NK-92 (cell line): Measurements from ENCODE around the gene POU4F2.

Experiments
- DNase-seq: peaks from one replicate; lab custom pipeline; 2025; ENCODE audit not compliant: unreplicated experiment; lab: John Stamatoyannopoulos, UW

The POU4F2 gene, protein sequence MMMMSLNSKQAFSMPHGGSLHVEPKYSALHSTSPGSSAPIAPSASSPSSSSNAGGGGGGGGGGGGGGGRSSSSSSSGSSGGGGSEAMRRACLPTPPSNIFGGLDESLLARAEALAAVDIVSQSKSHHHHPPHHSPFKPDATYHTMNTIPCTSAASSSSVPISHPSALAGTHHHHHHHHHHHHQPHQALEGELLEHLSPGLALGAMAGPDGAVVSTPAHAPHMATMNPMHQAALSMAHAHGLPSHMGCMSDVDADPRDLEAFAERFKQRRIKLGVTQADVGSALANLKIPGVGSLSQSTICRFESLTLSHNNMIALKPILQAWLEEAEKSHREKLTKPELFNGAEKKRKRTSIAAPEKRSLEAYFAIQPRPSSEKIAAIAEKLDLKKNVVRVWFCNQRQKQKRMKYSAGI

DNA sequence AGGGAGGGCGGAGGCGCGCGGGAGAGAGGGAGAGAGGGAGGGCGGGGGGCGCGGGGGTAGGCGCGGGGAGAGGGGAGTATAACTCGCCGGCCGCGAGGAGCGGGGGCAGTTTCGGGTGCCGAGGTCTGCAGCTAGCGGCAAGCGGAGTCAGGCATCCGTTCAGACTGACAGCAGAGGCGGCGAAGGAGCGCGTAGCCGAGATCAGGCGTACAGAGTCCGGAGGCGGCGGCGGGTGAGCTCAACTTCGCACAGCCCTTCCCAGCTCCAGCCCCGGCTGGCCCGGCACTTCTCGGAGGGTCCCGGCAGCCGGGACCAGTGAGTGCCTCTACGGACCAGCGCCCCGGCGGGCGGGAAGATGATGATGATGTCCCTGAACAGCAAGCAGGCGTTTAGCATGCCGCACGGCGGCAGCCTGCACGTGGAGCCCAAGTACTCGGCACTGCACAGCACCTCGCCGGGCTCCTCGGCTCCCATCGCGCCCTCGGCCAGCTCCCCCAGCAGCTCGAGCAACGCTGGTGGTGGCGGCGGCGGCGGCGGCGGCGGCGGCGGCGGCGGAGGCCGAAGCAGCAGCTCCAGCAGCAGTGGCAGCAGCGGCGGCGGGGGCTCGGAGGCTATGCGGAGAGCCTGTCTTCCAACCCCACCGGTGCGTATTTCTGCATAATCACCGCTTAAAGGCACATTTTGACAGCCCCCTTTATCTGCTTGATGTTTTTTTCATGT lies at the start of gene POU4F2:
Gene POU4F2 (plus strand): TSS at position 108 of the 720 bp plus-strand sequence. CDS start 248 bp downstream, at position 356.
- no peak for DNase-seq

GRCh38 chr4:146590801-146591200 lies 47.9 kb upstream of the POU4F2 start:
- DNase-seq, result no peak

- no peak for DNase-seq
Observed at GRCh38 chr4:146592019-146592418, 46.7 kb upstream of the POU4F2 start.

- no peak for DNase-seq
Observed at GRCh38 chr4:146632770-146633470, 5.8 kb upstream of the POU4F2 start.

DNA sequence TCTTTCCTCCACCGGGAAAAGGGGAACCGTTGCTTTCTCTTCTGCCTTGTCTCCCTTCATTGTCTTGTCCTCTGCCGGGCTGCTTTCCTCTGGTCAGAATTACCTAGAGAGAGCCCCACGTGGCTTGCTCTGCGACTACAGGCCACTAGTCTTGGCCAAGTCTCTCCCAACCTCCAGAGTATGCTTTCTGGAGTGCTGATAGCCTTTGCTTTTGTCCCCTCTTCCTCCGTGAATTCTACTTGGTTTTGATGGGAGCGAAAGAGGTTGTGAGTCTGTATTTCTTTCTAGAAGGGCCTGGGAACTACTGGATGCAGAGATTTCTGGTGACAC lies 5.3 kb upstream of the POU4F2 start:
- DNase-seq, result no peak

DNA sequence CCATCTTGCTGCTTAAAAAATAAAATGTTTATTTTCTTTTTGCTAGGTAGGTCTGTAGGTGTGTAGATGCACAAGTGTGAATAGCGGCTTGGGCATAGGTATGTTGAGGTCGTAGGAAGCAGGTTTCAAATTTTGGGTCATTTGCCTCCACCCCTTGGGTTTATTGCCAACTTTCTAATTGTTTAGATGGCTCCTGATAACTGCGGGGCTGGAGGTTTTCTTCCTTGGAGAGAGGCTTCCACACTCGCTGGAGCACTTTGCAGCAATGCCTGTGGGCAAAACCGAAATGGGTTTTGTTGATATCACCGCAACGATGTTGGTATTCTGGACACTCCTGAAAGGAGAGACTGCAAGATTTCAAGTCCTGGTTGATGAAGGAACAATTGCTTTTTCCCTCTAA lies 3.9 kb upstream of the POU4F2 start:
- DNase-seq, result no peak

DNA sequence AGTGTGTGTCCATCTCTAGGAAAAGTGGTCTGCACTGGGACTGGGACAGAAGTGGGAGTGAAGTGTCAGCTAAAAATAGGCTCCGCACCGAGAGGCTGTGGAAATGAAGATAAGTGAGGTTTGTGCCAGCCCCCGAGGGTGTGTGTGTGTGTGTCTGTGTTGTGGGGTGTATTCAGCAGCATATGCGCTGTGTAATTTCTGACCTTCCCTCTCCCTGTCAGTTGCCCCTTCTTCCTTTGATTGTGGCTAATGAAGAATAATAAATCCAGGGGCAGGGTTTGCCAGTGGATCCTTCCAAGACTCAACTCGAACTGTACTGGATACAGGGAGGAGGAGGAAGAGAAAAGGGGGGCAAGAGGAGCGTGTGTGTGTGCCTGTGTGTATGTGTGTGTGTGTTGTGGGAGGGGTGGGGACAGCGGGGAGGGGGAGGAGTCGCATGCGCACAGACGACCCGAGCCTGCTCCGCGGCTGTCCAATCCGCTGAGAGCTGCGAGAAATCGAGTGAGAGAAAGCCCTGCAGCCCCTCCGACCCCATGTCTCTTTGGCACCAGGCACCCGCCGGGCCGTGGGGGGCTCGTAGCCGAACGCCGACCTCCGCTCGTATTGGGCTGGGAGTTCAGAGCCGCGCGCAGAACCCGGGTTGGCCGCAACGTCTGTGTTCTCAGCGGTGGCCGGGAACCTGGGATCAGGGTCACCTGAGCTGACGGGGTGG lies 916 bp upstream of the POU4F2 start:
- no peak for DNase-seq

DNA sequence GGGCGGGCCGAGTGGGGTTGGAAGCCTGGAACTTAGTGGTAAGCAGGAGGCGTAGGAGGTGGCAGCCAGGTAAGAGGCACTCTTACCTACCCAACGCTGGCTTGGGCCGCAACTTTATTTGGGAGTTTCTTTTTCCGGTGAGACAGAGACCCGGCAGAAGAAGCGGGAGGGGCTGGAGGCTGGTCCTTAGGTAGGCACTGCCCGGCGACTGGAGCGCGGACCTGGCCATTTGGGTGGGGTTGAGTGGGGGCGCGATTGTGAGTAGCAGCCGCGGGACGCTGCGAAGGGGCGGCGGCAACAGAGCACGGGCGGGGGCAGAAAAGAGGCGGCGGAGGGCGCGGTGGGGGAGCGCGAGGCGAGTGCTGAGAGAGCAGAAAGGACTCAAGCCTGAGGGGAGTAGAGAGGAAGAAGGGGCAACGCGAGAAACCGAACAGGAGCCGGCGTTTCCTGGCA lies 334 bp upstream of the POU4F2 start:
- DNase-seq, result no peak

DNA sequence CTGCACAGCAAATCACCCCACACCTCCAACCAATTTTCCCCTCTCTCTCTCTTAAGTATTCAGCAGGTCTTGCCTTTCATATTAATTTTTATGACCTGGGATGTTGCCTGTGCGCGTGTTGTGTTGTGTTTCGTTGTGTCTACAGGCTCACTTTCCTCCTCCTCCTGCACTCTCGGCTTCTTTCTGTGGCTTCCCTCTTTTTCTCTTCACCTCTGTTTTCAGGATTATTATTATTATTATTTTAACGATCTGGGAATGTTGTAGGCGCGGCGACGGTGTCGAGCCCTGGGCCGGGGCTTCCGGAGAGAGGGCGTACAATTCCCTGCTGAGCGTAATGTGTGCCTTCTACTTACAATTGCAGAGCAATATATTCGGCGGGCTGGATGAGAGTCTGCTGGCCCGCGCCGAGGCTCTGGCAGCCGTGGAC lies 826 bp downstream of the POU4F2 start:
- no peak for DNase-seq

GRCh38 chr4:146640021-146640464 lies 1.4 kb downstream of the POU4F2 start:
- DNase-seq, result no peak

DNA sequence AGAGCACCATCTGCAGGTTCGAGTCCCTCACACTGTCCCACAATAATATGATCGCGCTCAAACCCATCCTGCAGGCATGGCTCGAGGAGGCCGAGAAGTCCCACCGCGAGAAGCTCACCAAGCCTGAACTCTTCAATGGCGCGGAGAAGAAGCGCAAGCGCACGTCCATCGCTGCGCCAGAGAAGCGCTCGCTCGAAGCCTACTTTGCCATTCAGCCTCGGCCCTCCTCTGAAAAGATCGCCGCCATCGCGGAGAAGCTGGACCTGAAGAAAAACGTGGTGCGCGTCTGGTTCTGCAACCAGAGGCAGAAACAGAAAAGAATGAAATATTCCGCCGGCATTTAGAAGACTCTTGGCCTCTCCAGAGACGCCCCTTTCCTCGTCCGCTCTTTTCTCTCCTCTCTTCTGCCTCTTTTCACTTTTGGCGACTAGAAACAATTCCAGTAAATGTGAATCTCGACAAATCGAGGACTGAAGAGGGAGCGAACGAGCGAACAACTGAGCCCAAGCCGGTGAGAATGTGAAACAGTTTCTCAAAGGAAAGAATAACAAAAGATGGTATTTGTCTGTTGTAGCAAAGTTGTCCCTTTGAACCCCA lies 1.9 kb downstream of the POU4F2 start:
- no peak for DNase-seq

DNA sequence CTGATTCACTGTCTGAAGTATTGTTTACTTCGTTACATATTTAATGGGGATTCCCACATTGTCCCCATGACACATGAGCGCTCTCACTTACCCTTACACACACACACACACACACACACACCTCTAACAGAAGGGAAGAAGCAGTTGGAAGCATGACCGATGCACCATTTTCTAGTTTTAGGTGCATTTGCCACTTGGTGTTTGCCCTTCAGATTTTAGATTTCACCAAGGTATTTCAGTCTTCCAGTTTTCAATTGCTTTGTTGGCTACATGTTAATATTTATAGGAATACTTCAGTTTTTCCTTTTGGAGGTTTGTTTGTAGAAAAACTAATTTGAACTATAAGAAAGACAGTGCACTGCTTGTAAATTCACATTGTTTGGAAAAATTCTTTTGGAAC lies 3.1 kb downstream of the POU4F2 start:
- DNase-seq, result no peak

DNA sequence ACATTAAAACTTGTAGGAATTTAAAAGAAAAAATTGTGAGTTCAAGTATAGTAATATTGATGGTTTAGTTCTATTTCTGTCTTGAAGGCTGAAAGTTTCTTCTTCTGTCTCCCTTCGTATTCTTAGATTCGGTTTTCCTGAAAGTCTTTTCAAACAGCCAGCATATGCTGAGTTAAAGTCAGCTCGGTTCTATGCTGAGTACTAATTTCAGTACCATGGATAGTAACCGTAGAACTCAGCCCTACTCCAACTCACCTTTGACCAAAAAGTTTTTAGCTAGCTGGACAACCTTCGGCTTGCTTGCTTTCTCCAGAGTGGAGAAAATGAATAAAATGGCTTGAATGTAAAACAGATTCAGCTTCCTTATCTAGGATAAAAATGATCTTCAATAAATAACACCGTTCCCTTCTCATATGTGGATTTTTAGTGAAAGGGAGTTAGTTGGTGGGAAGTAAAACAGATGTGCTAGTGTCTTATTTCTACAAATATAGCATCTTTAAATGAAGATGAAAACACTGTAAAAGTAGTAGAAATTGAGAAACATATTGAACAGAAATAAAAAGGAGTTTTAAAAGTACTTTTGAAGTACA lies 5.2 kb downstream of the POU4F2 start:
- DNase-seq, result no peak

DNA sequence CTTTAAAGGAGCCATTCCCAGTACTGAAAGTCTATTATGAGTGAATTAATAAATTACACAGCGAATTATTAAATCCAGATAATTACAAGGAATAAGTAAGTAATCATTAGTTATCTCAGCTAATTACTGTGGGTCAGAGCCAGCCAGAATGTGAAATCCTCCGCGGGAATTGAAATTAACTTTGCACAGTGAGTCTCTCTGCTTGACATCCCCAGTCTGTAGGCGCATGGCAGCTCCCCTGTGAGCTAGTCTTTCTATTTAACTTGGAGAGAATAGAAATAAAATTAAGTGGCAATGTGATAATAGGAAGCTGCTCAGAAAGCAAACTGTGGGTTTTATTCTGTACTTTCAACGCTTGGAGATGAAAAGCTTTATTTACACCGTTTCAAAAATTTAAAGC lies 7.2 kb downstream of the POU4F2 start:
- no peak for DNase-seq

- no peak for DNase-seq
Observed at GRCh38 chr4:146646593-146647325, 8.1 kb downstream of the POU4F2 start.

GRCh38 chr4:146647615-146648460 lies 9.1 kb downstream of the POU4F2 start:
- DNase-seq, result no peak

GRCh38 chr4:146648461-146648783 lies 9.7 kb downstream of the POU4F2 start:
- no peak for DNase-seq

- DNase-seq, result no peak
Observed at GRCh38 chr4:146649232-146649631, 10.5 kb downstream of the POU4F2 start.

DNA sequence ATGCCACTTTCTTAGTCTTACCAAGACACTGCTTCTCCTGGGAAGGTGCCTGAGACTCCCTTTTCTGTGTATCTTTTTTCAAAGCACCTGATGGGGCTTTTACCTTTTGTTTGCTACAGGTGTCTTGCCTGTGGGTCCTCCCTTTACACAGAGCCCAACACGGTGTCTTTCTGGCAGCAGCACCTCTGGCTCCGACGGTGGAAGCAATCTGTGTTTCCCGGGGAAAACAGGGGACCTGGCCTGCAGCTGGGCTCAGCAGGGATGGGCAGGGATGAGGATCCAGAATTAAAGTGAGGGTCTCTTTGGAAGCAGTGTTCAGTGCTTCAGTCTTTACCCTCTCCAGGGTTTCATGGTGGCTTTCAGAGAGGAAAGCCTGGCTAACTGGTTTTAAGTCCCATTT lies 11.3 kb downstream of the POU4F2 start:
- no peak for DNase-seq
